ENCODE data around the gene CDCA3. TPM values are rescaled to one million over a fixed set of nuclear protein-coding genes. Genes with fewer than 3 reads are reported as not detected.

The CDCA3 gene
- total RNA-seq, 2 experiments from 2014 or later = 74.6 to 83.8 TPM

DNA sequence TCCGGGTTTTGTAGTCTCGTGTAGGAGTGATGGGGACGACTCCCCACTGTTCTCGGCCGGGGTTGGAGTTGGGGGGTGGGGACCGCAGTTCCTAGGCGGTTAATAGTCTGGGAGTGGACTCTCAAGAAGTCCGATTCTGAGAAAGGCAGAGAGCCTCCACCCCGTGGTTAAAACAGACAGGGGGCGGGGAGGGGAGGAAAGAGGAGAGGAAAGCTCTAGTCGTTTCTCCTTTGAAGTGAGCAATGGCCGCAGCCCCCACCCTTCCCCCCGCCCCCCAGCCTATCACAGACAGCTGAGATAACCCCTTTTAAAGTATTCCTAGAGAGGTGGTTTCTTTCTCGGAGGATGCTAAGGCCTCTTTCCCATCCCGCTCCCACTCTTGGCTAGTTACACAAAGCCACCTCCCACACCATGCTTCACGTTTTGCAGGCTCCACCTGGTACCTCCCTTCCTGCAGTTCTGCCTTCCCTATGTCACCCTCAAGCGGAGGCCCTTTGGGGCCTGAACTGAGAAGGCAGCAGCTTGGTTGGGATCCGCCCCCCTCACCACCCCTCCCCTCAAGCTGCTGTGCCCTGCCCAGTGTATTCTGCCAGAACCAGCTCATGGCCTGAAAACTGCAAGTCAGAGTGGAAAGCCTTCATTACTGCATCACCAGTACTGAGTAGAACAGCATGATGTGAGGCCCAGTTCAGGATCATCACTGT, 1.7 kb upstream of the CDCA3 start:
- POLR2A ChIA-PET = interaction anchor here (0.6 to 11.4 kb wide), 20 partner anchors 8 to 316 kb away, joined by 3 to 218 read pairs (median 5); partner anchors contain the start of genes C12orf57, COPS7A, MLF2 and P3H3
- Mint-ChIP-seq H3K27ac (peak overlapping the region; percentile 98), H3K36me3 (ENCODE audit: low read depth) (peaks cover 37% of the 10 kb centered on the region), H3K27me3 (no peaks in the 10 kb centered on the region), H3K9me3 (no peaks in the 10 kb centered on the region), H3K4me1 (ENCODE audit: low read depth) (peaks cover 29% of the 10 kb centered on the region), H3K4me3 (peak overlapping the region; percentile 86)
- ATAC-seq (peak; percentile 9), DNase-seq (peak; percentile 86)
- CTCF ChIA-PET = interaction anchor here (0.7 to 7.2 kb wide), 16 partner anchors 9 to 387 kb away, joined by 3 to 124 read pairs (median 4); partner anchors contain the start of genes COPS7A, LPCAT3, MLF2 and P3H3
- intact Hi-C loops (cut with micrococcal nuclease) = no loop called here
- TF ChIP-seq, protein P1, sequence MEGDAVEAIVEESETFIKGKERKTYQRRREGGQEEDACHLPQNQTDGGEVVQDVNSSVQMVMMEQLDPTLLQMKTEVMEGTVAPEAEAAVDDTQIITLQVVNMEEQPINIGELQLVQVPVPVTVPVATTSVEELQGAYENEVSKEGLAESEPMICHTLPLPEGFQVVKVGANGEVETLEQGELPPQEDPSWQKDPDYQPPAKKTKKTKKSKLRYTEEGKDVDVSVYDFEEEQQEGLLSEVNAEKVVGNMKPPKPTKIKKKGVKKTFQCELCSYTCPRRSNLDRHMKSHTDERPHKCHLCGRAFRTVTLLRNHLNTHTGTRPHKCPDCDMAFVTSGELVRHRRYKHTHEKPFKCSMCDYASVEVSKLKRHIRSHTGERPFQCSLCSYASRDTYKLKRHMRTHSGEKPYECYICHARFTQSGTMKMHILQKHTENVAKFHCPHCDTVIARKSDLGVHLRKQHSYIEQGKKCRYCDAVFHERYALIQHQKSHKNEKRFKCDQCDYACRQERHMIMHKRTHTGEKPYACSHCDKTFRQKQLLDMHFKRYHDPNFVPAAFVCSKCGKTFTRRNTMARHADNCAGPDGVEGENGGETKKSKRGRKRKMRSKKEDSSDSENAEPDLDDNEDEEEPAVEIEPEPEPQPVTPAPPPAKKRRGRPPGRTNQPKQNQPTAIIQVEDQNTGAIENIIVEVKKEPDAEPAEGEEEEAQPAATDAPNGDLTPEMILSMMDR (IDR thresholded peaks at IDR 0.05) = no peak

DNA sequence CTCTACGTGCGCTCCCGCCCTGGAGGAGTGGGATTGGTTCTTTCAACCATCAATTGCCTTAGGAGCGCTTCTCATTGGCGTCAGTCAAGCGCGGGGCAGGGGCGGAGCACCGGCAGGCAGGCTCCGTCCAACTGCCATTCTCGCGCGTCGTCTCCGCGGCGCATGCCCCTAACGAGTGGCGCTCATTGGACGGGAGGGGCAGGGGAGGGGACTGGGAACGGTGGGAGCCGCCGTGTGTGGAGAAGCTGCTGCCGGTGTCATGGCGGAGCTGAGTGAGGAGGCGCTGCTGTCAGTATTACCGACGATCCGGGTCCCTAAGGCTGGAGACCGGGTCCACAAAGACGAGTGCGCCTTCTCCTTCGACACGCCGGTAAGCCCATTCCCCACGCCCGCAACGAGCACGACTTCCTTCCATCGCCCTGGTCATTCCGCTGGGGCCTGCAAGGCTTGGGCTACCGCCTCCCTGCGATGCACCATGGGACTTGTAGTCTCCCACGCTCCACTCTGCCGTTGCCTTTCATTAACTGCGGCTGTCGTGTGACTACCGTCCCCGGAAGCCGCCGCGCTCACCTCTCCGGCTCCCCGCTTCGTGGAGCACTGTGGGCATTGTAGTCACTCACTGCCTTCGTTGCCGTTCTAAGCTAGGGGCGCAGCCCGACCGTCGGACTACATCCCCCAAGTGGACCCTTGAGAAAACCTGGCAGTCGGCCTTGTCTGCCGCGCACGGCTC, 1.0 kb upstream of the CDCA3 start, which contains the start of gene USP5:
TSS of gene USP5 (plus strand) at position 230 of the 730 bp plus-strand sequence. CDS start at position 260, 30 bp downstream.
- H3K27me3 Mint-ChIP-seq = no peaks in the 10 kb centered on the region
- ChIA-PET POLR2A (interaction anchor here (0.5 to 11.4 kb wide), 27 partner anchors 8 to 317 kb away, joined by 3 to 218 read pairs (median 5); partner anchors contain the start of genes C12orf57, COPS7A, GAPDH and GNB3), CTCF (interaction anchor here (0.8 to 7.2 kb wide), 20 partner anchors 10 to 387 kb away, joined by 3 to 124 read pairs (median 4); partner anchors contain the start of genes COPS7A, MLF2, P3H3 and SPSB2)
- DNase-seq (peak; percentile 99), ATAC-seq (peak; percentile 79)
- peaks cover 36% of the 10 kb centered on the region for H3K36me3 Mint-ChIP-seq (ENCODE audit: low read depth)
- H3K9me3 Mint-ChIP-seq = no peaks in the 10 kb centered on the region
- peak within 1 kb of the TSS; percentile 86 for H3K4me3 Mint-ChIP-seq
- H3K4me1 Mint-ChIP-seq (ENCODE audit: low read depth) = peaks cover 29% of the 10 kb centered on the region
- H3K27ac Mint-ChIP-seq = peak within 1 kb of the TSS; percentile 98
- intact Hi-C loops (cut with micrococcal nuclease) = no loop called here
- TF ChIP-seq, protein P1 (IDR thresholded peaks at IDR 0.05) = no peak

DNA sequence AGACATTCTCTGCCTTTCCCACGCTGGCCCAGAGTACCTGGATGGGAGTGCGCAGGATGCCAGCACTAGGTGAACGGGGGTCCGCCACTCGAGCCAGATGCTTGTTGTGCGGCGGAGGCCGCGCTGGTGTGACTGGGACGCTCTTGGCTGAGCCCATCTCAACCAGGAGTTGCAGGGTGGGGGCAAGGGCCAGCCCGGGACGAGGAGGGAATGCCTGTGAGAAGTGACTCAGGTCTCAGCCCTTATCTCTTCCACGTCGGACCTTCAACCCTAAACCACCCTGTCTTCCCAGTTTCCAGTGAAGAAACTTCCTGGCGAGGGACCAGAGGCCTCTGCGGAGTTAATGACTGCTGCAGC, 312 bp downstream of the CDCA3 start:
- H3K27me3 Mint-ChIP-seq = no peaks in the 10 kb centered on the region
- intact Hi-C loops (cut with micrococcal nuclease) = no loop called here
- ATAC-seq = no peak
- H3K9me3 Mint-ChIP-seq = no peaks in the 10 kb centered on the region
- H3K4me1 Mint-ChIP-seq (ENCODE audit: low read depth) = peaks cover 29% of the 10 kb centered on the region
- POLR2A ChIA-PET = interaction anchor here (1.1 to 11.4 kb wide), 11 partner anchors 8 to 127 kb away, joined by 3 to 218 read pairs (median 8); partner anchors contain the start of genes C12orf57, COPS7A, GNB3 and MLF2
- TF ChIP-seq, protein P1 (IDR thresholded peaks at IDR 0.05) = no peak
- DNase-seq = no peak
- peaks cover 34% of the 10 kb centered on the region for H3K36me3 Mint-ChIP-seq (ENCODE audit: low read depth)
- H3K4me3 Mint-ChIP-seq = peak overlapping the region; percentile 86
- CTCF ChIA-PET = interaction anchor here (0.8 to 7.2 kb wide), 15 partner anchors 8 to 293 kb away, joined by 3 to 124 read pairs (median 4); partner anchors contain the start of genes COPS7A, GNB3, MLF2 and P3H3
- H3K27ac Mint-ChIP-seq = peak overlapping the region; percentile 98

DNA sequence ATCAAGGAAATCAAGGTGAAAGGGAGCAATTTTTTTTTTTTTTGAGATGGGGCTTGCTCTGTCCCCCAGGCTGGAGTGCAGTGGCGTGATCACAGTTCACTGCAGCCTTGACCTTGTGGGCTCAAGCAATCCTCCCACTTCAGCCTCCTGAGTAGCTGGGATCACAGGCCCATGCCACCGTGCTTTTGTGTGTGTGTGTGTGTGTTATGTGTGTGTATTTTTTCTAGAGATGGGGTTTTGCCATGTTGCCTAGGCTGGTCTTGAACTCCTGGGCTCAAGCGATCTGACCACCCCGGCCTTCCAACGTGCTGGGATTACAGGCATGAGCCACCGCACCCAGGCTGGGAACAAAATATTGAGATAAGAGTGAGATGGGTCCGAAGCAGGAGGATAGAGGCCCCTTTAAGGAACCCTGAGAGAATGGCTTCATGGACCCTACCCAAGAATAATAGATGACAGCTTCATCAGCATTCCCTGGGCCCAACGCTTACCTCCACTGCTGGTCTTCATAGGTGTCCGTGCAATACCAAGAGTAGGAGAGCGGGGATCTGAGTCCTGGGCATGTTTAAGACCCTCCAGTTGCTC, 1.0 kb downstream of the CDCA3 start:
- no peaks in the 10 kb centered on the region for H3K27me3 Mint-ChIP-seq
- no peaks in the 10 kb centered on the region for H3K9me3 Mint-ChIP-seq
- H3K27ac Mint-ChIP-seq = peak overlapping the region; percentile 51
- intact Hi-C loops (cut with micrococcal nuclease) = no loop called here
- peaks cover 29% of the 10 kb centered on the region for H3K4me1 Mint-ChIP-seq (ENCODE audit: low read depth)
- H3K4me3 Mint-ChIP-seq = peak overlapping the region; percentile 86
- no peak for DNase-seq
- TF ChIP-seq, protein P1 (IDR thresholded peaks at IDR 0.05) = no peak
- peaks cover 34% of the 10 kb centered on the region for H3K36me3 Mint-ChIP-seq (ENCODE audit: low read depth)
- ChIA-PET CTCF (interaction anchor here (2.5 to 7.2 kb wide), 6 partner anchors 11 to 126 kb away, joined by 7 to 124 read pairs (median 28); partner anchors contain the start of genes COPS7A, GNB3, MLF2 and SPSB2), POLR2A (interaction anchor here (0.6 to 11.4 kb wide), 4 partner anchors 13 to 227 kb away, joined by 3 to 218 read pairs (median 12); partner anchors contain the start of genes C12orf57, RNU7-1, SPSB2 and TPI1)
- no peak for ATAC-seq

All from activated CD8-positive, alpha-beta T cell treated with anti-CD3 and anti-CD28 coated beads for 36 hours (primary cell).